ENCODE data around the gene AZU1.

The AZU1 gene

GRCh38 chr19:827710-828321 is at the start of gene AZU1:
Gene AZU1, plus strand, starts transcription at chr19:827837. Its CDS starts 10 bp downstream, at chr19:827847.
- no peak for DNase-seq (ENCODE audit: low read depth in 2 of 2)

- DNase-seq (ENCODE audit: low read depth in 2 of 2) = no peak
These were observed 48.6 kb upstream of the AZU1 start for GRCh38 chr19:778910-779653.

GRCh38 chr19:780935-781334 is 46.7 kb upstream of the AZU1 start:
- DNase-seq (ENCODE audit: low read depth in 2 of 2) = no peak

- no peak for DNase-seq (ENCODE audit: low read depth in 2 of 2)
These were observed 45.8 kb upstream of the AZU1 start for GRCh38 chr19:781800-782184.

- DNase-seq (ENCODE audit: low read depth in 2 of 2) = no peak
These were observed 45.3 kb upstream of the AZU1 start for GRCh38 chr19:782185-782877.

- no peak for DNase-seq (ENCODE audit: low read depth in 2 of 2)
These were observed 44.6 kb upstream of the AZU1 start for GRCh38 chr19:782878-783668.

- no peak for DNase-seq (ENCODE audit: low read depth in 2 of 2)
These were observed 43.1 kb upstream of the AZU1 start for GRCh38 chr19:784541-784940.

GRCh38 chr19:787536-787935 is 40.1 kb upstream of the AZU1 start:
- no peak for DNase-seq (ENCODE audit: low read depth in 2 of 2)

- DNase-seq (ENCODE audit: low read depth in 2 of 2) = no peak
These were observed 39.0 kb upstream of the AZU1 start for GRCh38 chr19:788686-788982.

GRCh38 chr19:788983-789700 is 38.5 kb upstream of the AZU1 start:
- no peak for DNase-seq (ENCODE audit: low read depth in 2 of 2)

- no peak for DNase-seq (ENCODE audit: low read depth in 2 of 2)
These were observed 38.0 kb upstream of the AZU1 start for GRCh38 chr19:789701-790060.

- DNase-seq (ENCODE audit: low read depth in 2 of 2) = no peak
These were observed 36.5 kb upstream of the AZU1 start for GRCh38 chr19:791007-791566.

- DNase-seq (ENCODE audit: low read depth in 2 of 2) = no peak
These were observed 35.9 kb upstream of the AZU1 start for GRCh38 chr19:791567-792305.

- DNase-seq (ENCODE audit: low read depth in 2 of 2) = no peak
These were observed 35.2 kb upstream of the AZU1 start for GRCh38 chr19:792306-792885.

GRCh38 chr19:793806-794205 is 33.8 kb upstream of the AZU1 start:
- DNase-seq (ENCODE audit: low read depth in 2 of 2) = no peak

GRCh38 chr19:795073-795611 is 32.5 kb upstream of the AZU1 start:
- DNase-seq (ENCODE audit: low read depth in 2 of 2) = no peak

GRCh38 chr19:795691-796581 is 31.7 kb upstream of the AZU1 start:
- DNase-seq (ENCODE audit: low read depth in 2 of 2) = no peak

GRCh38 chr19:796692-797527 is 30.7 kb upstream of the AZU1 start, which contains the start of gene PTBP1:
Gene PTBP1, plus strand, starts transcription at chr19:797452. Its CDS starts 46 bp downstream, at chr19:797498.
- peak; percentile 100 for DNase-seq (ENCODE audit: low read depth in 2 of 2)
